Endothelial cell (in vitro differentiated cells): ENCODE measurements around the gene FOLR1. TPM values are rescaled to one million over a fixed set of nuclear protein-coding genes. Genes with fewer than 3 reads are reported as not detected.

Experiments
- DNase-seq: peaks from one replicate; pipeline ENCODE4 v3.0.0; 2021; ENCODE audit warnings: low spot score
- H3K27ac Mint-ChIP-seq: one replicate; pipeline ENCODE4 v1.8.0; 2021; ENCODE audit warnings: mixed read lengths, inconsistent platforms; ENCODE audit not compliant: unreplicated experiment
- H3K27me3 Mint-ChIP-seq: one replicate; pipeline ENCODE4 v1.8.0; 2021; ENCODE audit warnings: mild to moderate bottlenecking, moderate library complexity, mixed read lengths, inconsistent platforms; ENCODE audit not compliant: unreplicated experiment
- H3K36me3 Mint-ChIP-seq: one replicate; pipeline ENCODE4 v1.8.0; 2021; ENCODE audit warnings: mild to moderate bottlenecking, low read depth, mixed read lengths, inconsistent platforms; ENCODE audit not compliant: unreplicated experiment
- H3K4me1 Mint-ChIP-seq: one replicate; pipeline ENCODE4 v1.8.0; 2021; ENCODE audit warnings: mild to moderate bottlenecking, mixed read lengths, inconsistent platforms; ENCODE audit not compliant: unreplicated experiment
- H3K4me3 Mint-ChIP-seq: one replicate; pipeline ENCODE4 v1.8.0; 2021; ENCODE audit warnings: mild to moderate bottlenecking, mixed read lengths, inconsistent platforms; ENCODE audit not compliant: unreplicated experiment
- H3K9me3 Mint-ChIP-seq: one replicate; pipeline ENCODE4 v1.8.0; 2021; ENCODE audit warnings: mixed read lengths, inconsistent platforms; ENCODE audit not compliant: unreplicated experiment
- CTCF ChIP-seq: fragments of 200-600 bp; sonication (generic); IDR thresholded peaks from one replicate; pipeline ENCODE4 v1.5.0; 2021; ENCODE audit warnings: antibody characterized with exemption; ENCODE audit not compliant: unreplicated experiment
- total RNA-seq: library from RNA; stranded (reverse); fragmentation: NEBNext Ultra II Directional; extraction: Animal tissue kit (Norgen Biotek cat#: 25700); gene quantifications from one replicate; pipeline ENCODE4 v1.2.1, GENCODE V29; 2021; ENCODE audit not compliant: unreplicated experiment

FOLR1 gene
- total RNA-seq, 1 donor from 2014 or later = not detected

- DNase-seq = peak; percentile 80
- peak; percentile 76 for TF ChIP-seq CTCF
- H3K36me3 Mint-ChIP-seq = peaks cover 15% of the 10 kb centered on the region
- no peaks in the 10 kb centered on the region for H3K9me3 Mint-ChIP-seq
- peaks cover 34% of the 10 kb centered on the region for H3K27me3 Mint-ChIP-seq
- no peak overlapping the region for H3K27ac Mint-ChIP-seq
- no peak overlapping the region for H3K4me3 Mint-ChIP-seq
- H3K4me1 Mint-ChIP-seq = peaks cover 19% of the 10 kb centered on the region
These were observed 46.1 kb downstream of the FOLR1 start for GRCh38 chr11:72238040-72238450.

DNA sequence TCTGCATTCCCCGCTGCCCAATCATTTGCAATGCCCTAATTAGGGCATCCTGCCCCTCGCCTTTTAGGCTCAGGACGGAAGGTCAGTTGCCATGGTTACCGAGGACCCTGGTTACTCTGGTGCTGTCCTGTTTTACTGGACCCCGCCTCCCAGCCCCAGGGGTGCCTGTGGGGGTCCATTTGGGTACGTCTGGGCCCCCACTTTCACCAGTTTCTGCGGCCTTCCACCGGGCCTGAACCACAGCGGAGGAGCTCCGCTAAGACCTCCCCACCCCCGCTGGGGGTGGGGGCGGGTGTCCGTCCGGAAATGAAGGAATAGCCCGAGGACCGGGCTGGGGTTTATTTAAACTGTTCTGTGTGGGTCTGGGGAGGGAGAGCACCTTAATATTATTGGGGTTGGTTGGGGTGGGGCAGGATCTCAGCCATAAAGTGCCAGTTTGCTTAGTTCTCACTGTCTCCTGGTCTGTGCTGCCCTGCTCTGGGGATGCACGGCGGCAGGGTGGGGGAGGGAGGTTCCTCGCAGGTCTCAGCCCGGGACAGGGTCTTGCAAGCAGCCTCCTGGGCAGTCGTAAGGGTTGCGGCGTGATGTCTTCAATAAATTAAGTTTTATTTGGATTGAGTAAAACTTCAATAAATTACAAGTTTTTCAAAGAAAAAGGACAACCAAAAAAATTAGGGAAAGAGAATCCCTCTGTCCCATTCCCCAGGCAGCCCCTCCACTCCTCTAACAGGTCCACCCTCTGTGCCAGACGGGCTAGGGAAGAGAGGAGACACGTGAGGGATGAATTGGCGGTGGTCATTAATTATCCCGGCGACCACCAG lies 46.8 kb downstream of the FOLR1 start:
- Mint-ChIP-seq H3K4me1 (peaks cover 23% of the 10 kb centered on the region), H3K36me3 (peaks cover 12% of the 10 kb centered on the region), H3K27me3 (peaks cover 36% of the 10 kb centered on the region), H3K4me3 (no peak overlapping the region), H3K27ac (no peak overlapping the region), H3K9me3 (no peaks in the 10 kb centered on the region)
- TF ChIP-seq CTCF = no peak
- DNase-seq = no peak

DNA sequence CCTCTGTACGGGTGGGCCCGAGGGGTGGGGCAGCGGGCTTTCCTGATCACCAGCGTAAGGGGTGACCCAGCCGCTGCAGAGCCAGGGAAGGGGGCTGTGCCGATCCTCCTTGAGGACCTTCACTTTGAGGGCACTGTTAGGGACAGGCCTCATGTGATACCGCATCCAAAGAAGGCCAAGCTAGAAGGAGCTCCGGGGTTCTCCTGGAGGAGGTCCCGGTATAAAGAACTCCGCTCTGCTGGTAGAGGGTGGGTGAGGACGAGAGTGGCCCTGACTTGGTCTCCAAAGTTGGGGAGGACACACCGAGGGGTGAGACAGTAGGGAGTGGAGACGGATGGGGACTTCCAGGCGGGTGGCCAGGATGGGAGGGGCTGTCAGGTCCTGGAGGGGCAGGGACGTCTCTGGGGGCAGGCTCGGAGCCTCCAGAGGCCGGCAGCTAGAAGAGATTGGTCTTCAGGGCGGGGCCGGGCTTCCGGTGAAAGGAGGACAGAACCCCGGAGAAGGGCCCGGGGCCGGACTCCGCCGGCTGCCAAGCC lies 47.4 kb downstream of the FOLR1 start:
- DNase-seq = no peak
- Mint-ChIP-seq H3K27me3 (peaks cover 32% of the 10 kb centered on the region), H3K36me3 (peaks cover 5% of the 10 kb centered on the region), H3K27ac (no peak overlapping the region), H3K9me3 (no peaks in the 10 kb centered on the region), H3K4me1 (peaks cover 23% of the 10 kb centered on the region), H3K4me3 (no peak overlapping the region)
- no peak for TF ChIP-seq CTCF

DNA sequence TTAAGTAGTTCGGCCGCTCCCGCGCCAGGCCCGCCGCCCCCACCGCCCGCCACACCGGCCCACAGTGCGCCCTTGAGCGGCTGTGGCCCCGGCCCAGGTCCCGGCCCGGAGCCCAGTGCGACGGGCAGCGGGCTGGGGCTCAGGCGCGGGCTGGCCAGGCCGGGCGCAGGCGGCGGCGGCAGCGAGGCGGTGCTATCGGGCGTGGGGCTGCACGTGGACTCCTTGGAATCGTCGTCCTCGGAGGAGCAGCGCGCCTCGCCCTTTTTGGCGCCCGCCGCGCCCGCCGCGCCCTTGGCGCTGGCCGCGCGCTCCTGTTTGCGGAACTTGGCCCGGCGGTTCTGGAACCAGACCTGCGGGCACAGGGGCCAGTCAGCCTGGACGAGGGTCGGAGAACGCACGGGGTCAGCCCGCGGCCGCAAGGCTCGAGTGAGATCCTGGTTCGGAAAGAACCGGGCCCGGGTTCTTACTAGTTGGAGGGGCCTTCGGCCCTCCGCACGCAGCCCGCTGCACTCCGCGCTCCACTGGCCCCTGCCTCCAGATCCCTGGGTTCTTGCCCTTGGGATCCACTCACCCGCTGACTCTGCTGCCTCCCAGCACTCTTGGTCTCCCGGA lies 48.0 kb downstream of the FOLR1 start:
- H3K36me3 Mint-ChIP-seq = peaks cover 3% of the 10 kb centered on the region
- no peak for TF ChIP-seq CTCF
- H3K4me1 Mint-ChIP-seq = peaks cover 24% of the 10 kb centered on the region
- H3K27ac Mint-ChIP-seq = no peak overlapping the region
- H3K4me3 Mint-ChIP-seq = peak overlapping the region; percentile 27
- H3K27me3 Mint-ChIP-seq = peaks cover 33% of the 10 kb centered on the region
- no peaks in the 10 kb centered on the region for H3K9me3 Mint-ChIP-seq
- peak; percentile 38 for DNase-seq
